Measurements from ENCODE around the gene NUP214. TPM values are rescaled to one million over a fixed set of nuclear protein-coding genes. Genes with fewer than 3 reads are reported as not detected.

Gene NUP214
- total and polyA plus RNA-seq, 2 of the 4 experiments (the other 2 are of a cell fraction), result 7.9 to 13.4 TPM

DNA sequence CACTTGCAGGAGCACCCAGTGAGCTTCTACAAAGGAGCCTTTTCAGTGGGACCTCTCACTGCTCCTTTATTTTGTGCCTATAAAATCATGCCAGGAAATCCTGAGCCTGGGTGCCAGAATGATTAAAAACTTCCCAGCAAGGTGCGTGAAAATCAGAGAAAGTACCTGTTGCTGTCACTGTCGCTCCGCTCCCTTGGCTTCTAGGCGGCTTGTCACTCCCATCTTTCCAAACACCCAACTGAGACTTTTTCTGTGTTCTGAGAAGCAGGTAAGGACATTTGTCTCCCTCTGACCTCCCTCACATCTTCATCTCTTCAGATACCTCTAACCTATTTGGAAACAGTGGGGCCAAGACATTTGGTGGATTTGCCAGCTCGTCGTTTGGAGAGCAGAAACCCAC, 97.1 kb downstream of the NUP214 start:
- no peaks in the 10 kb centered on the region for H3K79me1 ChIP-seq (ENCODE audit: low read depth in 1 of 2, low read length in 2 of 2)
- no peak overlapping the region for H4K5ac ChIP-seq (ENCODE audit: low read depth, low read length)
- intact Hi-C loops (cut with micrococcal nuclease), result no loop called here
- H3K36me3 ChIP-seq (ENCODE audit: control insufficient read depth, insufficient read depth, low read length), result peaks cover 7% of the 10 kb centered on the region
- H3K56ac ChIP-seq (ENCODE audit: extremely low read depth, insufficient read depth, low read length), result no peak overlapping the region
- no peak overlapping the region for H3K27ac ChIP-seq (ENCODE audit: insufficient read depth, low read length)
- no peak overlapping the region for H2AK9ac ChIP-seq (replicated peaks; ENCODE audit: low read depth, low read length, poor library complexity)
- H3K4me3 ChIP-seq (ENCODE audit: insufficient read depth, low read depth, low read length), result no peak overlapping the region
- no peak for TF ChIP-seq CEBPB (IDR thresholded peaks at IDR 0.05; ENCODE audit: low read depth, low read length)
- no peak for TF ChIP-seq NFE2L2 (IDR thresholded peaks at IDR 0.05; ENCODE audit: low read depth, low read length)
- no peak for TF ChIP-seq MAZ (IDR thresholded peaks at IDR 0.05; ENCODE audit: borderline replicate concordance, low read depth, low read length)
- TF ChIP-seq, protein P1, sequence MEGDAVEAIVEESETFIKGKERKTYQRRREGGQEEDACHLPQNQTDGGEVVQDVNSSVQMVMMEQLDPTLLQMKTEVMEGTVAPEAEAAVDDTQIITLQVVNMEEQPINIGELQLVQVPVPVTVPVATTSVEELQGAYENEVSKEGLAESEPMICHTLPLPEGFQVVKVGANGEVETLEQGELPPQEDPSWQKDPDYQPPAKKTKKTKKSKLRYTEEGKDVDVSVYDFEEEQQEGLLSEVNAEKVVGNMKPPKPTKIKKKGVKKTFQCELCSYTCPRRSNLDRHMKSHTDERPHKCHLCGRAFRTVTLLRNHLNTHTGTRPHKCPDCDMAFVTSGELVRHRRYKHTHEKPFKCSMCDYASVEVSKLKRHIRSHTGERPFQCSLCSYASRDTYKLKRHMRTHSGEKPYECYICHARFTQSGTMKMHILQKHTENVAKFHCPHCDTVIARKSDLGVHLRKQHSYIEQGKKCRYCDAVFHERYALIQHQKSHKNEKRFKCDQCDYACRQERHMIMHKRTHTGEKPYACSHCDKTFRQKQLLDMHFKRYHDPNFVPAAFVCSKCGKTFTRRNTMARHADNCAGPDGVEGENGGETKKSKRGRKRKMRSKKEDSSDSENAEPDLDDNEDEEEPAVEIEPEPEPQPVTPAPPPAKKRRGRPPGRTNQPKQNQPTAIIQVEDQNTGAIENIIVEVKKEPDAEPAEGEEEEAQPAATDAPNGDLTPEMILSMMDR (conservative IDR thresholded peaks at IDR 0.05; ENCODE audit: low read depth, low read length), result no peak
- TF ChIP-seq RFX5 (IDR thresholded peaks at IDR 0.05; ENCODE audit: low read depth, low read length), result no peak
- TF ChIP-seq, protein P2, sequence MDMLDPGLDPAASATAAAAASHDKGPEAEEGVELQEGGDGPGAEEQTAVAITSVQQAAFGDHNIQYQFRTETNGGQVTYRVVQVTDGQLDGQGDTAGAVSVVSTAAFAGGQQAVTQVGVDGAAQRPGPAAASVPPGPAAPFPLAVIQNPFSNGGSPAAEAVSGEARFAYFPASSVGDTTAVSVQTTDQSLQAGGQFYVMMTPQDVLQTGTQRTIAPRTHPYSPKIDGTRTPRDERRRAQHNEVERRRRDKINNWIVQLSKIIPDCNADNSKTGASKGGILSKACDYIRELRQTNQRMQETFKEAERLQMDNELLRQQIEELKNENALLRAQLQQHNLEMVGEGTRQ (IDR thresholded peaks at IDR 0.05; ENCODE audit: low read depth, low read length), result no peak
- TF ChIP-seq MXI1 (IDR thresholded peaks at IDR 0.05; ENCODE audit: borderline replicate concordance, low read depth, low read length), result no peak
- TF ChIP-seq SMC3 (IDR thresholded peaks at IDR 0.05; ENCODE audit: low read depth, low read length), result no peak
- no peak for TF ChIP-seq BHLHE40 (IDR thresholded peaks at IDR 0.05; ENCODE audit: low read depth, low read length)
- no peak for TF ChIP-seq RCOR1 (IDR thresholded peaks at IDR 0.05; ENCODE audit: insufficient replicate concordance, low read length)
- no peak for TF ChIP-seq MAFK (IDR thresholded peaks at IDR 0.05; ENCODE audit: low read depth, low read length)
- TF ChIP-seq FOS (IDR thresholded peaks at IDR 0.05; ENCODE audit: low read depth, low read length), result no peak
- TF ChIP-seq RAD21 (IDR thresholded peaks at IDR 0.05; ENCODE audit: low read length), result no peak
- no peak for TF ChIP-seq POLR2A (IDR thresholded peaks at IDR 0.05; ENCODE audit: low read depth, low read length)
- TF ChIP-seq, protein P3, sequence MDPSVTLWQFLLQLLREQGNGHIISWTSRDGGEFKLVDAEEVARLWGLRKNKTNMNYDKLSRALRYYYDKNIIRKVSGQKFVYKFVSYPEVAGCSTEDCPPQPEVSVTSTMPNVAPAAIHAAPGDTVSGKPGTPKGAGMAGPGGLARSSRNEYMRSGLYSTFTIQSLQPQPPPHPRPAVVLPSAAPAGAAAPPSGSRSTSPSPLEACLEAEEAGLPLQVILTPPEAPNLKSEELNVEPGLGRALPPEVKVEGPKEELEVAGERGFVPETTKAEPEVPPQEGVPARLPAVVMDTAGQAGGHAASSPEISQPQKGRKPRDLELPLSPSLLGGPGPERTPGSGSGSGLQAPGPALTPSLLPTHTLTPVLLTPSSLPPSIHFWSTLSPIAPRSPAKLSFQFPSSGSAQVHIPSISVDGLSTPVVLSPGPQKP (IDR thresholded peaks at IDR 0.05; ENCODE audit: borderline replicate concordance, low read depth, low read length), result no peak
- no peak for TF ChIP-seq CHD1 (IDR thresholded peaks at IDR 0.05; ENCODE audit: low read depth, low read length)
- in situ Hi-C loops (cut with MboI; ENCODE audit: low sequenced_read_pairs), result no loop called here
- H2AK5ac ChIP-seq (ENCODE audit: low read depth, low read length), result no peak overlapping the region
- H3K4me1 ChIP-seq (ENCODE audit: control insufficient read depth, insufficient read depth, low read length), result peaks cover 2% of the 10 kb centered on the region
- ATAC-seq (ENCODE audit: low read depth) (no peak), DNase-seq (no peak)
- H3K9ac ChIP-seq (ENCODE audit: low read depth, low read length), result no peak overlapping the region
- no peak overlapping the region for H2AFZ ChIP-seq (replicated peaks; ENCODE audit: low read length, poor library complexity)
- no peak overlapping the region for H3K4ac ChIP-seq (ENCODE audit: low read depth, low read length)
- CTCF ChIA-PET, result interaction anchor here (0.6 kb wide), 1 partner anchor 10 kb away, joined by 3 read pairs; no protein-coding TSS in a partner anchor
- H4K20me1 ChIP-seq (ENCODE audit: insufficient read depth, low read length), result no peaks in the 10 kb centered on the region
- H3K9me3 ChIP-seq (ENCODE audit: control insufficient read depth, insufficient read depth, low read length), result no peaks in the 10 kb centered on the region
- H2BK5ac ChIP-seq (ENCODE audit: low read depth, low read length, poor library complexity, severe bottlenecking), result no peak overlapping the region
- dilution Hi-C loops (cut with HindIII; ENCODE audit: low sequenced_read_pairs, unreplicated experiment), result no loop called here
- no peak overlapping the region; the same call in 1 of the 2 replicates for H4K91ac ChIP-seq (ENCODE audit: insufficient read depth, low read depth, low read length)
- peaks cover 12% of the 10 kb centered on the region for H3K9me1 ChIP-seq (ENCODE audit: insufficient read depth, low read length)
- BruUV-seq (replicated peaks), result no TSS peak
- no peak overlapping the region for H4K8ac ChIP-seq (ENCODE audit: low read depth in 2 of 2, low read length in 2 of 2)
- H3K23ac ChIP-seq (ENCODE audit: low read depth, low read length), result no peak overlapping the region
- 100% methylated on average over 3 of the region's 6 CpGs; no CpG with 5 or more reads in 1 of the 2 experiments for WGBS, 2 experiments (ENCODE audit: extremely low coverage in 2 of 2, insufficient read length in 1 of 2)
- no peak overlapping the region for H2BK15ac ChIP-seq (ENCODE audit: low read depth, low read length)
- no peak overlapping the region for H3K18ac ChIP-seq (ENCODE audit: low read depth, low read length)
- H3K14ac ChIP-seq (replicated peaks; ENCODE audit: low read depth, low read length), result no peak overlapping the region
- H3K4me2 ChIP-seq (ENCODE audit: low read depth, low read length), result no peak overlapping the region
- POLR2A ChIA-PET (ENCODE audit: unreplicated experiment), result interaction anchor here (0.6 kb wide), 1 partner anchor 20 kb away, joined by 5 read pairs; no protein-coding TSS in a partner anchor
- H2BK20ac ChIP-seq (ENCODE audit: low read depth, low read length), result no peak overlapping the region
- no peak overlapping the region for H2BK120ac ChIP-seq (ENCODE audit: low read depth, low read length)
- no peaks in the 10 kb centered on the region for H3K27me3 ChIP-seq (ENCODE audit: control insufficient read depth, insufficient read depth, low read length)
